Upper lobe of left lung (tissue), 4 donors: Measurements from ENCODE around the gene CDH26.

ENCODE experiments used
- EP300 ChIP-seq, 4 donors: sonication (generic); formaldehyde crosslinking; IDR thresholded peaks; one replicate each; pipeline ENCODE4 v1.5.1; 2017; ENCODE audit warnings: antibody characterized with exemption in 4 of 4, control low read depth in 2 of 4
- TF ChIP-seq, protein P1 (sequence below), 6 experiments: fragments of 450-650 bp in 4 of 6; fragments of 200-600 bp in 2 of 6; sonication (generic) in 2 of 6; IDR thresholded peaks; one replicate each; pipeline ENCODE4 v1.5.1; 2016 to 2019; ENCODE audit warnings: antibody characterized with exemption in 6 of 6

DNA sequence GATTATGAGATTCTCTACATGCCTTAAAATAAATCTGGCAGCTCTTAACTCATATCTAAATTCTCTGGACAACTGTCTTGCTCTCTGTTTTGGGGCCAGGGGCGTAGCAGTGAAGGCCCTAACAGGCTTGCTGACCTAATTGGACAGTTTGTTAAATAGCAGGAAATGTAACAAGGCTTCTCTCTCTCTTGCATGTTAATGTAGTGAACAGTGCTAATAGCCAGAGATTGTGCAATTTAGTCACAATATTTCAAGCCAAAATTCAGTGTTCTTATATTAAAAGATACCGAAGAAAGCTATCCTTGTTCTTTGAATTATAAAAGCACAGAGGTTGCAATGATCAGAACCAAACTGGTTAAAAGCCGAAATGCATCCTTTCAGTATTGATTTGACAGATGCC, 21.1 kb upstream of the CDH26 start:
- TF ChIP-seq, protein P1, sequence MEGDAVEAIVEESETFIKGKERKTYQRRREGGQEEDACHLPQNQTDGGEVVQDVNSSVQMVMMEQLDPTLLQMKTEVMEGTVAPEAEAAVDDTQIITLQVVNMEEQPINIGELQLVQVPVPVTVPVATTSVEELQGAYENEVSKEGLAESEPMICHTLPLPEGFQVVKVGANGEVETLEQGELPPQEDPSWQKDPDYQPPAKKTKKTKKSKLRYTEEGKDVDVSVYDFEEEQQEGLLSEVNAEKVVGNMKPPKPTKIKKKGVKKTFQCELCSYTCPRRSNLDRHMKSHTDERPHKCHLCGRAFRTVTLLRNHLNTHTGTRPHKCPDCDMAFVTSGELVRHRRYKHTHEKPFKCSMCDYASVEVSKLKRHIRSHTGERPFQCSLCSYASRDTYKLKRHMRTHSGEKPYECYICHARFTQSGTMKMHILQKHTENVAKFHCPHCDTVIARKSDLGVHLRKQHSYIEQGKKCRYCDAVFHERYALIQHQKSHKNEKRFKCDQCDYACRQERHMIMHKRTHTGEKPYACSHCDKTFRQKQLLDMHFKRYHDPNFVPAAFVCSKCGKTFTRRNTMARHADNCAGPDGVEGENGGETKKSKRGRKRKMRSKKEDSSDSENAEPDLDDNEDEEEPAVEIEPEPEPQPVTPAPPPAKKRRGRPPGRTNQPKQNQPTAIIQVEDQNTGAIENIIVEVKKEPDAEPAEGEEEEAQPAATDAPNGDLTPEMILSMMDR (IDR thresholded peaks at IDR 0.05), result no peak
- TF ChIP-seq EP300 (IDR thresholded peaks at IDR 0.05), result no peak
